ENCODE data around the gene GEN1. TPM values are rescaled to one million over a fixed set of nuclear protein-coding genes. Genes with fewer than 3 reads are reported as not detected.

Gene GEN1
- total and polyA plus RNA-seq, 2 of the 13 experiments (the other 11 are each of a cell fraction or from before 2014, with no cell fraction given), result 9.9 to 27.1 TPM

GRCh38 chr2:17830053-17831034 lies 76.4 kb downstream of the GEN1 start (continued):
- TF ChIP-seq ZNF18 (CRISPR knock-in tag; IDR thresholded peaks at IDR 0.05; ENCODE audit: insufficient replicate concordance), result no peak
- no peak for TF ChIP-seq MLXIP (CRISPR knock-in tag; IDR thresholded peaks at IDR 0.05; ENCODE audit: borderline replicate concordance)
- TF ChIP-seq ZNF549 (CRISPR knock-in tag; IDR thresholded peaks at IDR 0.05), result peak; percentile 44; the same call in 1 of the 2 replicates
- TF ChIP-seq MIER3 (CRISPR knock-in tag; IDR thresholded peaks at IDR 0.05; ENCODE audit: borderline replicate concordance), result 0 out of 2 replicates have a peak, but pooled peaks have one; percentile 30
- TF ChIP-seq THRA (CRISPR knock-in tag; IDR thresholded peaks at IDR 0.05; ENCODE audit: borderline replicate concordance), result 0 out of 2 replicates have a peak, but pooled peaks have one; percentile 12
- peak; percentile 32; the same call in 1 of the 2 replicates for TF ChIP-seq ZNF770 (CRISPR knock-in tag; IDR thresholded peaks at IDR 0.05)
- TF ChIP-seq KAT8 (CRISPR knock-in tag; IDR thresholded peaks at IDR 0.05), result peak; percentile 53; the same call in 1 of the 2 replicates
- peak; percentile 45; the same call in 1 of the 2 replicates for TF ChIP-seq GATAD1 (CRISPR knock-in tag; IDR thresholded peaks at IDR 0.05)
- 0 out of 2 replicates have a peak, but pooled peaks have one; percentile 23 for TF ChIP-seq THAP7 (CRISPR knock-in tag; IDR thresholded peaks at IDR 0.05)
- TF ChIP-seq ZNF800 (CRISPR knock-in tag; IDR thresholded peaks at IDR 0.05), result 0 out of 2 replicates have a peak, but pooled peaks have one; percentile 19
- TF ChIP-seq NR2F6 (IDR thresholded peaks at IDR 0.05), result no peak
- TF ChIP-seq NR2F6 (CRISPR knock-in tag; IDR thresholded peaks at IDR 0.05), result 0 out of 2 replicates have a peak, but pooled peaks have one; percentile 17
- TF ChIP-seq ZSCAN20 (CRISPR knock-in tag; IDR thresholded peaks at IDR 0.05; ENCODE audit: borderline replicate concordance), result no peak; the same call in 1 of the 2 replicates
- TF ChIP-seq CHD2 (IDR thresholded peaks at IDR 0.05; ENCODE audit: low read depth, low read length), result 0 out of 2 replicates have a peak, but pooled peaks have one; percentile 27
- peak; percentile 52; the same call in 1 of the 2 replicates for TF ChIP-seq MEIS2 (CRISPR knock-in tag; IDR thresholded peaks at IDR 0.05)
- TF ChIP-seq RXRA (CRISPR knock-in tag; IDR thresholded peaks at IDR 0.05), result peak; percentile 53; the same call in 1 of the 2 replicates

Data from HepG2 (cell line).